ENCODE results near the gene SKOR1. TPM values are rescaled to one million over a fixed set of nuclear protein-coding genes. Genes with fewer than 3 reads are reported as not detected.

SKOR1 gene
- total RNA-seq, 1 donor from 2014 or later = not detected

GRCh38 chr15:67806536-67806935, 18.8 kb upstream of the SKOR1 start:
- Histone ChIP-seq H2AFZ (ENCODE audit: low read depth, low read length) (no peak overlapping the region), H3K9ac (ENCODE audit: low read length) (no peak overlapping the region), H3K27ac (ENCODE audit: low read depth, low read length) (no peak overlapping the region), H3K9me3 (ENCODE audit: insufficient read depth, low read depth, low read length) (no peaks in the 10 kb centered on the region), H3K4me3 (ENCODE audit: insufficient read depth, low read depth, low read length) (no peak overlapping the region), H3K4me1 (ENCODE audit: insufficient read depth, low read length) (no peaks in the 10 kb centered on the region), H3K79me2 (ENCODE audit: insufficient read depth, low read length) (no peaks in the 10 kb centered on the region), H3K4me2 (ENCODE audit: low read length) (no peak overlapping the region), H4K20me1 (ENCODE audit: insufficient read depth, low read length) (no peaks in the 10 kb centered on the region), H3K36me3 (ENCODE audit: insufficient read depth, low read length) (no peaks in the 10 kb centered on the region), H3K27me3 (ENCODE audit: insufficient read depth, low read length) (no peaks in the 10 kb centered on the region)
- Mint-ChIP-seq H3K36me3 (ENCODE audit: low read depth, unreplicated experiment) (peaks cover 4% of the 10 kb centered on the region), H3K27me3 (ENCODE audit: low read depth, unreplicated experiment) (peaks cover 6% of the 10 kb centered on the region), H3K4me3 (ENCODE audit: unreplicated experiment) (no peak overlapping the region), H3K4me1 (ENCODE audit: low read depth, unreplicated experiment) (no peaks in the 10 kb centered on the region), H3K27ac (ENCODE audit: unreplicated experiment) (no peak overlapping the region), H3K9me3 (ENCODE audit: unreplicated experiment) (peaks cover 2% of the 10 kb centered on the region)
- no peak for TF ChIP-seq EZH2 (IDR thresholded peaks at IDR 0.05; ENCODE audit: insufficient read depth, low read length)
- no peak for TF ChIP-seq CTCF (IDR thresholded peaks at IDR 0.05; ENCODE audit: insufficient read depth, low read depth, low read length)
- FAIRE-seq = no peak
- DNase-seq (ENCODE audit: low read depth) = no peak

- no peak overlapping the region for H3K4me2 ChIP-seq (ENCODE audit: low read length)
- peaks cover 3% of the 10 kb centered on the region for H3K27me3 ChIP-seq (ENCODE audit: insufficient read depth, low read length)
- Mint-ChIP-seq H3K27me3 (ENCODE audit: low read depth, unreplicated experiment) (peaks cover 11% of the 10 kb centered on the region), H3K27ac (ENCODE audit: unreplicated experiment) (no peak overlapping the region), H3K4me3 (ENCODE audit: unreplicated experiment) (no peak overlapping the region), H3K9me3 (ENCODE audit: unreplicated experiment) (peaks cover 2% of the 10 kb centered on the region), H3K4me1 (ENCODE audit: low read depth, unreplicated experiment) (no peaks in the 10 kb centered on the region), H3K36me3 (ENCODE audit: low read depth, unreplicated experiment) (peaks cover 2% of the 10 kb centered on the region)
- no peaks in the 10 kb centered on the region for H3K9me3 ChIP-seq (ENCODE audit: insufficient read depth, low read depth, low read length)
- H3K9ac ChIP-seq (ENCODE audit: low read length) = no peak overlapping the region
- no peaks in the 10 kb centered on the region for H4K20me1 ChIP-seq (ENCODE audit: insufficient read depth, low read length)
- no peak overlapping the region for H3K27ac ChIP-seq (ENCODE audit: low read depth, low read length)
- no peak for TF ChIP-seq EZH2 (IDR thresholded peaks at IDR 0.05; ENCODE audit: insufficient read depth, low read length)
- no peak for TF ChIP-seq CTCF (IDR thresholded peaks at IDR 0.05; ENCODE audit: insufficient read depth, low read depth, low read length)
- no peaks in the 10 kb centered on the region for H3K4me1 ChIP-seq (ENCODE audit: insufficient read depth, low read length)
- no peak for DNase-seq (ENCODE audit: low read depth)
- no peak overlapping the region for H3K4me3 ChIP-seq (ENCODE audit: insufficient read depth, low read depth, low read length)
- H3K79me2 ChIP-seq (ENCODE audit: insufficient read depth, low read length) = no peaks in the 10 kb centered on the region
- no peak overlapping the region for H2AFZ ChIP-seq (ENCODE audit: low read depth, low read length)
- no peaks in the 10 kb centered on the region for H3K36me3 ChIP-seq (ENCODE audit: insufficient read depth, low read length)
- FAIRE-seq = no peak
Measured at GRCh38 chr15:67807141-67807540, 18.2 kb upstream of the SKOR1 start.

GRCh38 chr15:67807836-67808235, 17.5 kb upstream of the SKOR1 start:
- Histone ChIP-seq H2AFZ (ENCODE audit: low read depth, low read length) (no peak overlapping the region), H3K36me3 (ENCODE audit: insufficient read depth, low read length) (no peaks in the 10 kb centered on the region), H3K4me2 (ENCODE audit: low read length) (no peak overlapping the region), H4K20me1 (ENCODE audit: insufficient read depth, low read length) (no peaks in the 10 kb centered on the region), H3K4me3 (ENCODE audit: insufficient read depth, low read depth, low read length) (no peak overlapping the region), H3K4me1 (ENCODE audit: insufficient read depth, low read length) (no peaks in the 10 kb centered on the region), H3K27ac (ENCODE audit: low read depth, low read length) (no peak overlapping the region), H3K9ac (ENCODE audit: low read length) (no peak overlapping the region), H3K27me3 (ENCODE audit: insufficient read depth, low read length) (peaks cover 9% of the 10 kb centered on the region), H3K9me3 (ENCODE audit: insufficient read depth, low read depth, low read length) (no peaks in the 10 kb centered on the region), H3K79me2 (ENCODE audit: insufficient read depth, low read length) (no peaks in the 10 kb centered on the region)
- Mint-ChIP-seq H3K4me3 (ENCODE audit: unreplicated experiment) (no peak overlapping the region), H3K27ac (ENCODE audit: unreplicated experiment) (no peak overlapping the region), H3K4me1 (ENCODE audit: low read depth, unreplicated experiment) (no peaks in the 10 kb centered on the region), H3K9me3 (ENCODE audit: unreplicated experiment) (peaks cover 2% of the 10 kb centered on the region), H3K27me3 (ENCODE audit: low read depth, unreplicated experiment) (peaks cover 17% of the 10 kb centered on the region), H3K36me3 (ENCODE audit: low read depth, unreplicated experiment) (peaks cover 2% of the 10 kb centered on the region)
- TF ChIP-seq EZH2 (IDR thresholded peaks at IDR 0.05; ENCODE audit: insufficient read depth, low read length) (no peak), CTCF (IDR thresholded peaks at IDR 0.05; ENCODE audit: insufficient read depth, low read depth, low read length) (no peak)
- FAIRE-seq = no peak
- no peak for DNase-seq (ENCODE audit: low read depth)
